Esophagus muscularis mucosa (tissue), 4 donors: ENCODE measurements around the gene VTN. TPM values are rescaled to one million over a fixed set of nuclear protein-coding genes. Genes with fewer than 3 reads are reported as not detected.

Experiments
- DNase-seq: peaks from one replicate; pipeline ENCODE4 v3.0.0-alpha.2; 2017; ENCODE audit errors: extremely low spot score
- H3K27ac ChIP-seq, 4 donors: fragments of 200-600 bp; sonication (generic); replicated peaks in 1 of 4; 1 replicate in 3 of 4; 2 replicates in 1 of 4; pipeline ENCODE4 v1.5.1; 2016 to 2019; ENCODE audit warnings: mild to moderate bottlenecking in 1 of 4
- H3K27me3 ChIP-seq, 4 donors: fragments of 200-600 bp; sonication (generic); one replicate each; pipeline versions ENCODE4 v1.5.1 to v1.6.0; 2016 to 2019
- H3K36me3 ChIP-seq, 4 donors: fragments of 200-600 bp; sonication (generic); one replicate each; pipeline ENCODE4 v1.5.1; 2016 to 2019
- H3K4me1 ChIP-seq, 4 donors: fragments of 200-600 bp; sonication (generic); one replicate each; pipeline ENCODE4 v1.5.1; 2016 to 2019
- H3K4me3 ChIP-seq, 4 donors: fragments of 200-600 bp; sonication (generic); 1 replicate in 2 of 4; 2 replicates in 2 of 4; pipeline ENCODE4 v1.5.1; 2016 to 2019; ENCODE audit warnings: mild to moderate bottlenecking in 4 of 4, moderate library complexity in 1 of 4
- H3K9me3 ChIP-seq, 4 donors: fragments of 200-600 bp; sonication (generic); 1 replicate in 3 of 4; 2 replicates in 1 of 4; pipeline ENCODE4 v1.5.1; 2016 to 2019
- CTCF ChIP-seq, 3 experiments: fragments of 200-600 bp in 2 of 3; fragments of 450-650 bp in 1 of 3; sonication (generic) in 2 of 3; IDR thresholded peaks; one replicate each; pipeline ENCODE4 v1.5.1; 2017 to 2019; ENCODE audit warnings: antibody characterized with exemption in 3 of 3, mild to moderate bottlenecking in 2 of 3, moderate library complexity in 1 of 3
- EP300 ChIP-seq: sonication (generic); formaldehyde crosslinking; IDR thresholded peaks from one replicate; pipeline ENCODE4 v1.6.1; 2017; ENCODE audit warnings: antibody characterized with exemption
- POLR2A ChIP-seq: fragments of 450-650 bp; IDR thresholded peaks from one replicate; pipeline ENCODE4 v1.6.1; 2017; ENCODE audit warnings: antibody characterized with exemption, moderate library complexity, mild to moderate bottlenecking, low read depth
- POLR2AphosphoS5 ChIP-seq, 2 donors: sonication (generic); formaldehyde crosslinking; IDR thresholded peaks; one replicate each; pipeline ENCODE4 v1.6.1; 2017; ENCODE audit warnings: antibody characterized with exemption in 2 of 2
- WGBS: methylation state at CpG from one replicate; pipeline ENCODE4 v1.1.5; 2018; 5-methylcytosine and 5-hydroxymethylcytosine counted together
- intact Hi-C: fragments of 100-400 bp; cut with DNase I; formaldehyde crosslinking; loops from one replicate; pipeline ENCODE4 v1.15.1; 2023
- total RNA-seq, 4 donors: library from RNA; depleted of rRNA; stranded (reverse); fragments of >200 nt; gene quantifications; one replicate each; pipeline versions ENCODE4 v1.1.0 to v1.2.1, GENCODE V29; 2016

Gene VTN
- total RNA-seq, 4 donors from 2014 or later: under 0.01 to 1.3 (median 0.58) TPM

- H3K4me1 ChIP-seq: no peaks in the 10 kb centered on the region
- TF ChIP-seq POLR2A (no peak), POLR2AphosphoS5 (IDR thresholded peaks at IDR 0.05) (no peak), EP300 (no peak), CTCF (IDR thresholded peaks at IDR 0.05) (no peak)
- H3K27ac ChIP-seq: no peak overlapping the region
- no peak overlapping the region for H3K4me3 ChIP-seq
- DNase-seq: no peak
- intact Hi-C loops: no loop called here
- no peaks in the 10 kb centered on the region for H3K9me3 ChIP-seq
- WGBS: 44% methylated on average over 2 of the region's 2 CpGs
- peaks cover 32 to 100% (median 74%) of the 10 kb centered on the region in 4 donors for H3K36me3 ChIP-seq
- H3K27me3 ChIP-seq: no peaks in the 10 kb centered on the region
These were observed 21.3 kb upstream of the VTN start for GRCh38 chr17:28391401-28391800.

- Histone ChIP-seq H3K27me3 (no peaks in the 10 kb centered on the region), H3K4me1 (no peaks in the 10 kb centered on the region), H3K27ac (no peak overlapping the region), H3K9me3 (no peaks in the 10 kb centered on the region), H3K36me3 (peaks cover 31 to 100% (median 70%) of the 10 kb centered on the region in 4 donors), H3K4me3 (no peak overlapping the region)
- DNase-seq: no peak
- 100% methylated on average over 1 of the region's 1 CpG for WGBS
- TF ChIP-seq CTCF (IDR thresholded peaks at IDR 0.05) (no peak), POLR2A (no peak), EP300 (no peak), POLR2AphosphoS5 (IDR thresholded peaks at IDR 0.05) (no peak)
- intact Hi-C loops: no loop called here
These were observed 20.9 kb upstream of the VTN start for GRCh38 chr17:28390984-28391383.

- Histone ChIP-seq H3K36me3 (peaks cover 27 to 98% (median 66%) of the 10 kb centered on the region in 4 donors), H3K4me3 (no peak overlapping the region), H3K27me3 (no peaks in the 10 kb centered on the region), H3K4me1 (no peaks in the 10 kb centered on the region), H3K9me3 (no peaks in the 10 kb centered on the region), H3K27ac (no peak overlapping the region)
- no peak for TF ChIP-seq POLR2A
- intact Hi-C loops: no loop called here
- 96% methylated on average over 2 of the region's 2 CpGs for WGBS
- no peak for DNase-seq
These were observed 20.5 kb upstream of the VTN start for GRCh38 chr17:28390563-28390962.

- no peaks in the 10 kb centered on the region for H3K9me3 ChIP-seq
- no peak for TF ChIP-seq POLR2A
- TF ChIP-seq CTCF (IDR thresholded peaks at IDR 0.05): no peak
- TF ChIP-seq EP300: no peak
- TF ChIP-seq POLR2AphosphoS5 (IDR thresholded peaks at IDR 0.05): no peak
- WGBS: 86% methylated on average over 1 of the region's 1 CpG
These were observed 20.0 kb upstream of the VTN start for GRCh38 chr17:28390141-28390540.

GRCh38 chr17:28388106-28388505 is 18.0 kb upstream of the VTN start:
- H3K9me3 ChIP-seq: no peaks in the 10 kb centered on the region
- no peaks in the 10 kb centered on the region for H3K27me3 ChIP-seq
- H3K4me3 ChIP-seq: no peak overlapping the region
- H3K27ac ChIP-seq: no peak overlapping the region
- no peak for TF ChIP-seq EP300
- no peak for TF ChIP-seq POLR2AphosphoS5 (IDR thresholded peaks at IDR 0.05)
- TF ChIP-seq POLR2A: no peak
- TF ChIP-seq CTCF (IDR thresholded peaks at IDR 0.05): no peak
- DNase-seq: no peak
- 95% methylated on average over 11 of the region's 11 CpGs for WGBS
- peaks cover 28 to 87% (median 58%) of the 10 kb centered on the region in 4 donors for H3K36me3 ChIP-seq
- H3K4me1 ChIP-seq: peaks cover 0 to 6% (median 5%) of the 10 kb centered on the region in 4 donors
- intact Hi-C loops: no loop called here

More at GRCh38 chr17:28390141-28390540, 20.0 kb upstream of the VTN start:
- intact Hi-C loops: no loop called here
- Histone ChIP-seq H3K27ac (no peak overlapping the region), H3K4me1 (peaks cover 0 to 2% (median 0%) of the 10 kb centered on the region in 4 donors), H3K4me3 (no peak overlapping the region), H3K36me3 (peaks cover 25 to 98% (median 61%) of the 10 kb centered on the region in 4 donors), H3K27me3 (no peaks in the 10 kb centered on the region)
- DNase-seq: no peak
